Measurements from ENCODE around the gene PROM2. TPM values are rescaled to one million over a fixed set of nuclear protein-coding genes. Genes with fewer than 3 reads are reported as not detected.

The PROM2 gene
- total RNA-seq, 1 experiment from 2014 or later: 1.6 TPM

GRCh38 chr2:95287806-95288205, 13.6 kb downstream of the PROM2 start:
- intact Hi-C loops (cut with micrococcal nuclease; ENCODE audit: unreplicated experiment): no loop called here

GRCh38 chr2:95289253-95289652, 15.0 kb downstream of the PROM2 start:
- no peaks in the 10 kb centered on the region for H3K9me3 ChIP-seq (ENCODE audit: low read depth, low read length, poor library complexity, severe bottlenecking)
- no peaks in the 10 kb centered on the region for H3K36me3 ChIP-seq (ENCODE audit: insufficient read depth, low read length, poor library complexity, severe bottlenecking)
- no peaks in the 10 kb centered on the region for H3K27me3 ChIP-seq (replicated peaks; ENCODE audit: insufficient read depth, low read depth, low read length, poor library complexity)
- ChIA-PET CTCF (no interaction called here), POLR2A (ENCODE audit: low non-redundant PET) (no interaction called here)
- no peak for DNase-seq (ENCODE audit: low spot score)
- H3K27ac ChIP-seq (ENCODE audit: low read depth, low read length, poor library complexity, severe bottlenecking): no peak overlapping the region
- intact Hi-C loops (cut with micrococcal nuclease; ENCODE audit: unreplicated experiment): no loop called here
- no peak overlapping the region for H3K4me3 ChIP-seq (ENCODE audit: low read depth, low read length, poor library complexity, severe bottlenecking)
- TF ChIP-seq CTCF (conservative IDR thresholded peaks at IDR 0.05; ENCODE audit: low read depth, low read length) (no peak), EZH2 (IDR thresholded peaks at IDR 0.05; ENCODE audit: borderline replicate concordance, low read depth, low read length, poor library complexity, severe bottlenecking) (no peak)
- no TSS peak for BruUV-seq (replicated peaks)
- H3K4me1 ChIP-seq (ENCODE audit: insufficient read depth, low read length, poor library complexity, severe bottlenecking): no peaks in the 10 kb centered on the region

More at GRCh38 chr2:95287806-95288205, 13.6 kb downstream of the PROM2 start:
- ChIA-PET CTCF (no interaction called here), POLR2A (ENCODE audit: low non-redundant PET) (no interaction called here)
- Histone ChIP-seq H3K4me3 (ENCODE audit: low read depth, low read length, poor library complexity, severe bottlenecking) (no peak overlapping the region), H3K27me3 (replicated peaks; ENCODE audit: insufficient read depth, low read depth, low read length, poor library complexity) (no peaks in the 10 kb centered on the region), H3K4me1 (ENCODE audit: insufficient read depth, low read length, poor library complexity, severe bottlenecking) (no peaks in the 10 kb centered on the region), H3K36me3 (ENCODE audit: insufficient read depth, low read length, poor library complexity, severe bottlenecking) (no peaks in the 10 kb centered on the region), H3K27ac (ENCODE audit: low read depth, low read length, poor library complexity, severe bottlenecking) (no peak overlapping the region), H3K9me3 (ENCODE audit: low read depth, low read length, poor library complexity, severe bottlenecking) (no peaks in the 10 kb centered on the region)
- DNase-seq (ENCODE audit: low spot score): no peak
- BruUV-seq (replicated peaks): no TSS peak
- TF ChIP-seq CTCF (conservative IDR thresholded peaks at IDR 0.05; ENCODE audit: low read depth, low read length) (no peak), EZH2 (IDR thresholded peaks at IDR 0.05; ENCODE audit: borderline replicate concordance, low read depth, low read length, poor library complexity, severe bottlenecking) (no peak)

GRCh38 chr2:95291222-95291621, 17.0 kb downstream of the PROM2 start:
- H3K27ac ChIP-seq (ENCODE audit: low read depth, low read length, poor library complexity, severe bottlenecking): no peak overlapping the region
- POLR2A ChIA-PET (ENCODE audit: low non-redundant PET): no interaction called here
- no TSS peak for BruUV-seq (replicated peaks)

More at GRCh38 chr2:95291222-95291621, 17.0 kb downstream of the PROM2 start:
- no peaks in the 10 kb centered on the region for H3K36me3 ChIP-seq (ENCODE audit: insufficient read depth, low read length, poor library complexity, severe bottlenecking)
- no peaks in the 10 kb centered on the region for H3K9me3 ChIP-seq (ENCODE audit: low read depth, low read length, poor library complexity, severe bottlenecking)
- CTCF ChIA-PET: no interaction called here
- no peaks in the 10 kb centered on the region for H3K4me1 ChIP-seq (ENCODE audit: insufficient read depth, low read length, poor library complexity, severe bottlenecking)
- DNase-seq (ENCODE audit: low spot score): no peak
- TF ChIP-seq EZH2 (IDR thresholded peaks at IDR 0.05; ENCODE audit: borderline replicate concordance, low read depth, low read length, poor library complexity, severe bottlenecking) (no peak), CTCF (conservative IDR thresholded peaks at IDR 0.05; ENCODE audit: low read depth, low read length) (no peak)
- intact Hi-C loops (cut with micrococcal nuclease; ENCODE audit: unreplicated experiment): no loop called here
- H3K4me3 ChIP-seq (ENCODE audit: low read depth, low read length, poor library complexity, severe bottlenecking): no peak overlapping the region
- H3K27me3 ChIP-seq (replicated peaks; ENCODE audit: insufficient read depth, low read depth, low read length, poor library complexity): no peaks in the 10 kb centered on the region
